HG03575 (cell line): ENCODE results near the gene VPS35L.
"Not testable (repeated sequence)": the region's sequence is repeated elsewhere in the genome, so short reads cannot be mapped to it uniquely, and the experiment has no call there.

Experiments used
- ATAC-seq: cut with Tn5 transposase; IDR thresholded peaks from one replicate; pipeline ENCODE4 v1.9.1; 2021; ENCODE audit not compliant: unreplicated experiment, insufficient number of reproducible peaks, low FRiP score; ENCODE audit errors: extremely low read depth

The VPS35L gene

DNA sequence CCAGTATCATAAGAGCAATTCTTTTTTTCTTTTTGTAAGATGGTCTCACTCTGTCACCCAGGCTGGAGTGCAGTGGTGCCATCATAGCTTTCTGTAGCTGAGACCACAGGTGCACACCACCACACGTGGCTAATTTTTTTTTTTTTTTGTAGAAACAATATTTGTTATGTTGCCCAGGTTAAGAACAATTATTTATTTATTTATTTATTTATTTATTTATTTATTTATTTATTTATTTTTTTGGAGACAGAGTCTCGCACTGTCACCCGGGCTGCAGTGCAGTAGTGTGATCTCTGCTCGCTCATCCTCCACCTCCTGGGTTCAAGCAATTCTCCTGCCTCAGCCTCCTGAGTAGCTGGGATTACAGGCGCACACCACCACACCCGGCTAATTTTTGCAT, 123.8 kb downstream of the VPS35L start:
- not testable (repeated sequence) for ATAC-seq

DNA sequence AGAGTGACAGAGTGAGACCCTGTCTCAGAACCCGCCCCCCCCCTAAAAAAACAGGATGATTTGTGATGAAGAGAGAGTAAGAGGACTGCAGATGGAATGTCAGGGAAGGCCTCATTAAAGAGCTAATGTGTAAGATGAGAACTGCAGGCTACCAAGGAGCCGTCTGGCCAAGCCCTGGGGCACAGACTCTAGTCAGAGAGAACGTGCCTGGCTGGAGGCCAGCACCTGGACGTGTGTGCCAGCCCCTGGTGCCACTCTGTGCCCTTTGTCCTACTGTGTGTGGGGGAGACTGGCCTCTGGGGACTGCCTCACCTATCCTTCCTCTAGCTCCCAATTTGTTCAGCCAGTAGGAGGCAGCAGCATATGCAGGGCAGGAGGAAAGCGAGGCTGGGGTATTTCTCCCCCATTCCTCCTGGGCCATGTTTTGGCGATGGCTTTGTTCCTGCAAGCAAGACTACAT, 125.4 kb downstream of the VPS35L start:
- ATAC-seq, result no peak

DNA sequence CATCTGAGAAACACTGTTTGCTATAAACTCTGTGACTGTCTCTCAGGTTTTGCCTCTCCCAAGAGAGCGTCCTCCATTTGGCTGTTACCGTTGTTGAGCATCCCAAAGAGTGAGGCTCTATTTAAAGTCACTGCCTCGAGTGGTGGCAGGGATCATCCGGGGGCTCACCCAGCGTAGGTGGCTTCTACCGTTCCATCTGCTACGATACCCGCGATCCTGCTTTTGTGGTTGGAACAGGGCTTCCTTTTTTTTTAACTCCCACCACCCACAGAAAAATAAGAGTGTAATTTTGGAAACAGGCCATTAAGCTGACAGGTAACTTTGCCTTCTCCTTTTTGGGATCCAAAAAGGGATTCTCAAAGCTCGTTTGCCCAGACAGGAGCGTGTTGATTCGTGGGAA, 126.1 kb downstream of the VPS35L start:
- no peak for ATAC-seq

DNA sequence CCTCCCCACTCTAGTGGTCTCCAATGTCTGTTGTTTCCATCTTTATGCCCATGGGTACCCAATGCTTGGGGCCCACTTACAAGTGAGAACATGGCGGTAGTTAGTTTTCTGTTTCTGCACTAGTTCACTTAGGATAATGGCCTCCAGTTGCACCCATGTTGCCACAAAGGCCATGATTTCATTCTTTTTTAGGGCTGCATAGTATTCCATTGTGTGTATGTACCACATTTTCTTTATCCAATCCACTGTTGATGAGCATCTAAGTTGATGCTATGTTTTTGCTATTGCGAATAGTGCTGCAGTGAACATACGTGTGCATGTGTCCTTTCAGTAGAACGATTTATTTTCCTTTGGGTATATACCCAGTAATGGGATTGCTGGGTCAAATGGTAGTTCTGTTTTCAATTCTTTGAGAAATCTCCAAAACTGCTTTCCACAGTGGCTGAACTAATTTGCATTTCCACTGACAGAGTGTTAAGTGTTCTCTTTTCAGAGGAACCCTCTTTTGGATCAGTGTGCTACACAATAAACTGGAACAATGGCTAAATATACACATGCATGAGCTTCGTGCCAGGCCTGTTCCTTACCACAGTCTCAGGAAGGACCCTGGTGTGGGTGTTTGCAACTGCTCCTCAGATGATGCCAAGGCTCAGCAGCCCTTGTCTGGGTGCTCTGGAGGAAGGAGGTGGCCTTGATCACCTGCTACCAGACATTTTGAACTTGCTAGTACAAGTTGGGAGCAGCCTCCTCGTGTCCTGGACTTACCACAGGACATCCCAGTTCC, 128.1 kb downstream of the VPS35L start:
- ATAC-seq, result no peak

DNA sequence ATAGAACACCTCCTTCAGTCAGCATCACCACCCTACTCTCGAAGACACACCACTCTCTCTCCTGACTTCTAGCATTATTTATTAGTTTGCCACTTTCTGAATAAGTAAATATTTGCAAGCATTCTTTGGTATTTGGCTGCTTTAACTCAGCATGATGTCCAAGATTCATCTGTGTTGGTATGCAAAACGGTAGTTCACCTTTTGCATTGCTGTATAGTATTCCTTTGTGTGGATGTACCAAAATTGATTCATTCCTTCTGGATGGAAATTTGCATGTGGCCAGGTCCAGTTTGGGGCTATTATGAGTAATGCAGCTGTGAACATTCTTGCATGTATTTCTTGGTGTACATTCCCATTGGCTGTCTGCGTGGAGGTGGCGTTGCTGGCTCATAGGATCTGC, 129.7 kb downstream of the VPS35L start:
- ATAC-seq, result no peak

DNA sequence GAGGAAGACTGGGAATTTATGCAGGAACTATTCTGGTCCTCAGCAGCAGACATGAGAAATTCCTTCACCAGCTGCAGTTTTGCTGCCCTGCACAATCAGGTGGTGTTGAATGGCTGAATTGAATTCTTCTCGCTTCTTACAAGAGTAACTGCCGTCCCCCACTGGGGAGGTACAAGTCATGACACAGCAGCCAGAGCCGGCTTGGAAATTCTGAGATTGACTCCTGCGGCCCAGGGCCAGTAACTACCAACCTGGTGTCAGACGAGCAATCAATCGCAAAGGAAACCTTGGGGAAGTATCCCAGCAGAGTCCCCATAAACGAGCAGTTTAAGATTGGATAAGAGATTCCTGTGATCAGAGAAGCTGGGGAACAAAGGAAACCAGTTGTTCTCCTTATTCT, 131.8 kb downstream of the VPS35L start:
- ATAC-seq, result no peak

DNA sequence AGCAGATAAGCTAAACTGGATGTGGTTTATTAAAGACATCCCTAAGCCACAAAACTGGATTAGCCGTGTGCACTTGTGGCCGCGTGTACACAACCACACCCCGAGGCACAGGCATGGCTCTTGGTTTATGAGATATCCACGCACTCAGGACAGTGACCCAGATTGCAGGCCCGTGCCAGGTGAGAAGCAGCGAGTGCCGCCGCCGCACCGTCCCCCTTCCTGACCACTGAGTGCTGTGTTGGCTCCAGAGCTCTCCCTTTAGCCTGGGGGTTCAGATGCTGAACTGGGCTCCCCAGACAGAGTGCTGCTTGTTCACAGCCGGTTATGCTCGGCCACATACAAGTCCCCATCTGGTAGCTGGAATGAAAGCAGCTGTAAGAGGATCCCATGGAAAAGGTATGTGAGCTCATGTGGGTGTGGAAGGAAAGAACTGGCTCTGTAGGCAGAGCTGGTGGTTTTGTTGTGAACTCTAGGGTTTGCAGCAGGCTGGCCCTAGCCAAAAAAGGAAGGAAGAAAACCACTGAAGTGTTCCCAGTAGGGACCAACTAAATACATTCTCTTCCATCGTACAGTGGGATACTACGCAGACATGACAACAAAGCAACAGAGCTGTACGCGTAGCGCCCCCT, 133.0 kb downstream of the VPS35L start:
- no peak for ATAC-seq

DNA sequence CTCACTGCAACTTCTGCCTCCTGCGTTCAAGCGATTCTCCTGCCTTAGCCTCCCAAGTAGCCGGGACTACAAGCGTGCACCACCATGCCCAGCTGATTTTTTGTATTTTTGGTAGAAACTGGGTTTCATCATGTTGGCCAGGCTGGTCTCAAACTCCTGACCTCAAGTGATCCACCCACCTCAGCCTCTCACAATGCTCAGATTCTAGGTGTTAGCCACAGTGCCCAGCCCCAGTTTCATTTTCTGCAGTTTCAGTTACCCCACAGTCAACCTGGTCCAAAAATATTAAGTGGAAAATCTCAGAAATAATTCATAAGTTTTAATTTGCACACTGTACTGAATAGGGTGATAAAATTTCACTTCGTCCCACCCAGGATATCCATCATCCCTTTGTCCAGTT, 133.8 kb downstream of the VPS35L start:
- ATAC-seq, result no peak

DNA sequence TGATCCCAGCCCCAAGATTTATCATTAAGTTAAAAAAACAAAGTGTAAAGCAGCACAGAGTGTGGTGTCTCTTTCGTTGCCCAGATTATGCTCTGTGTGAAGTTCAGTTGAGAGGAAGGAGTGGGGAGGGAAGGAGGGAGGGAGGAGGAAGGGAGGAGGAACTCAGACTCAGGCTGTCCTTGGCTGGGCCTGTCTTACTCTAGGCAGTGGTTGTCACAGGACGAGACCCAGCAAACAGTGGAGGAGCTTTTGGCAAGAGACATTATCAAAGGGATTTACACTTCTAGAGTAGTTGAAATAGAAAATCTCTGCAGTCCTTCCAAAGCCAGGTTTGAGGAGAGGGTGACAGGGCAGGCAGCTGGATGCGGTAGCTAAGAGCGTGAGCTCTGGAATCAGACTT, 134.7 kb downstream of the VPS35L start:
- ATAC-seq, result no peak

DNA sequence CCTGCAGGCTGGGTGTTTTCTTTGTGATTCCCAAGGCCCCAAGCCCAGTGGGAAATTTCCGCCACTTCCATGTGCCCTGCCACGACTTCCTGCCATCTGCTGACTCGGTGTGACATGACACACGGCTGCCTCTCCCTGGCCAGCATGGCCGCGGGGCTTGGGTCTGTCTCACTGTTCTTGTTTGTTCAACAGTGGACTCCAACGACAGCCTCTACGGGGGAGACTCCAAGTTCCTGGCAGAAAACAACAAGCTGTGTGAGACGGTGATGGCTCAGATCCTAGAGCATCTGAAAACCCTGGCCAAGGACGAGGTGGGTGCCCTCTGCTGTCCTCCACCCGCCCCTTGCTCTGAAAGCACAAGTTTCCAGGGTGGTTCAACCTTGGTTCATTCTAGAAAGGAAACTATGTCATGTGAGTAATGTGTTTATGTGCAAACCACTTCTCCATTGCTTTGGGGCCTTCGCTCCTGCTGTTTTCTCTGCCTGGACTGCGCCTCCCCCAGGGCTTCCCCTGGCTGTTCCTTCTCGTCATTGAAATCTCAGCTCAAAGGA, 135.7 kb downstream of the VPS35L start:
- ATAC-seq, result no peak

DNA sequence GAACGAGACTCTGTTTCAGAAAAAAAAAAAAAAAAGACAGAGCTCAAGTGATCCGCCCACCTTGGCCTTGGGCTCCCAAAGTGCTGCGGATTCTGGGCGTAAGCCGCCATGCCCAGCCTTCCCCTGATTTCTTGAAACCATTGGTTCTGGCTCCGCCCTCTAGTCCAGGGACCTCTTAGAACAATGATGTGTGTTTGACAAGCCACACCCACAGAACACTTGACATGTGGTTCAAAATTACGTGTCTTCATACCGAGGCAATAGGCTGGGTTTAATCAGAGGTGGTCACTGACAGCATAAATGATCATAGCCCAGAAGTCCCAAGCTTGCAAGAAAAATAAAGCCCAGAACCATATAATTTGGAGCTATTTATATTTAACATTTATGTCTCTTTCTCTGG, 139.5 kb downstream of the VPS35L start:
- ATAC-seq, result no peak

DNA sequence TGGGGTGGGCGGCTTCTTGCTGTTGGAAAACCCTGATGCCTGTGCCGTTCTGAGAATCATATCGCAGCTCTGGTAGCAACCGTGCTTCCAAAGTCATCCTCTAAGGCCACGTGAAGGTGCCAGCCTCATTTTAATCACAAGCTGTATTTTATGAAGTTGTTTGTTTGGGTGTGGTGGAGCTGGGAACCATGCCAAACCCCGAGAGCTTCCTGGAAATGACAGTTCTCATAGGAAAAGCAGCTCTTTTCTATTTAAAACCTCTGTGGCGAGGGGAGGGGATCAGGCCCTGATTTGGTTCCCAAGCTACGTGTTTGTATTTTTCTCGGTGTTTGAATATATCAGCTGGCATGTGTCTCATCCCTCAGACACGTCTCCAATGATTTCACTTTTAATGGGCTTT, 140.8 kb downstream of the VPS35L start:
- no peak for ATAC-seq

DNA sequence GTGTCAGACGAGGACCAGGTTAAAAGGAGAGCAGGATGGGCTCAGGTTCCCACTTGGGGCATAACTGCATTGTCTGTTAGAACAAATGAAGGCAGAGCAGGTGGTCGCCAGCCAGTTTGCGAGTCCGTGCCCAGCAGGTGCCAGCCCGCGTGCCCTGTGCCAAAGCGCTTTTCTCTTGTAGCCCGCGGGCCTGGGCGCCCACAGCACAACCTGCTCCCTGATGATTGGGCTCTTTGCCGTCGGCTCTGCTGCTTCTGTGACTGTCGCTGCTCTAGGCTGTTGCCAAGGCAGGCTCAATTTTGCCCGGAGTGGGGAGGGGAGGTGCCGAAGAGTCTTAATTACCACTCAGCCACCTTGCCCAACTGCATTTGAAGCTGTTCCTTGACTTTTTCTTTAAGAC, 141.5 kb downstream of the VPS35L start:
- ATAC-seq, result no peak

DNA sequence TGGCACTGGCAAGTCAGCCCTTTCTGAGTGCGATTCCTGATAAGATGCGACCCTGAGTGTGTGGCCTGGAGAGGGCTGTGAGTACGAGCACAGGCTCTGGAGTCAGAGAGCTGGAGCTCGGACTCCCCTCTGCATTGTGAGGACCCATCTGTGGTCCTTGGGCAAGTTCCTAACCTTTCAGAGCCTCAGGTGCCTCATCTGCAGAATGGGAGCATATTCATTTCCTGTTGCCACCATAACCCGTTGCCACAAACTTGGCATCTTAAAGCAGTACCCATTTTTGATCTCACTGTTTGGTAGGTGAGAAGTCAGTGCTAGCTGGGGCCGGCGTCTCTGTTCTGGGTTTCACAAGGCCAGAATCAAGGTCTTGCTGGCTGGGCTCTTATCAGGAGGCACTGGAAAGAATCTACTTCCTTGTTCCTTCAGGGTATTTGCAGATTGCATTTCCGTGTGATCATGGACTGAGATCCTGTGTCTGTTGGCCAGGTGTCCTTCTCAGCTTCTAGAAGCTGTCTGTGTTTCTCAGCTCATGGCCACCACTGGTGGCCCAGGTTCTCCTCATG, 142.3 kb downstream of the VPS35L start:
- no peak for ATAC-seq

DNA sequence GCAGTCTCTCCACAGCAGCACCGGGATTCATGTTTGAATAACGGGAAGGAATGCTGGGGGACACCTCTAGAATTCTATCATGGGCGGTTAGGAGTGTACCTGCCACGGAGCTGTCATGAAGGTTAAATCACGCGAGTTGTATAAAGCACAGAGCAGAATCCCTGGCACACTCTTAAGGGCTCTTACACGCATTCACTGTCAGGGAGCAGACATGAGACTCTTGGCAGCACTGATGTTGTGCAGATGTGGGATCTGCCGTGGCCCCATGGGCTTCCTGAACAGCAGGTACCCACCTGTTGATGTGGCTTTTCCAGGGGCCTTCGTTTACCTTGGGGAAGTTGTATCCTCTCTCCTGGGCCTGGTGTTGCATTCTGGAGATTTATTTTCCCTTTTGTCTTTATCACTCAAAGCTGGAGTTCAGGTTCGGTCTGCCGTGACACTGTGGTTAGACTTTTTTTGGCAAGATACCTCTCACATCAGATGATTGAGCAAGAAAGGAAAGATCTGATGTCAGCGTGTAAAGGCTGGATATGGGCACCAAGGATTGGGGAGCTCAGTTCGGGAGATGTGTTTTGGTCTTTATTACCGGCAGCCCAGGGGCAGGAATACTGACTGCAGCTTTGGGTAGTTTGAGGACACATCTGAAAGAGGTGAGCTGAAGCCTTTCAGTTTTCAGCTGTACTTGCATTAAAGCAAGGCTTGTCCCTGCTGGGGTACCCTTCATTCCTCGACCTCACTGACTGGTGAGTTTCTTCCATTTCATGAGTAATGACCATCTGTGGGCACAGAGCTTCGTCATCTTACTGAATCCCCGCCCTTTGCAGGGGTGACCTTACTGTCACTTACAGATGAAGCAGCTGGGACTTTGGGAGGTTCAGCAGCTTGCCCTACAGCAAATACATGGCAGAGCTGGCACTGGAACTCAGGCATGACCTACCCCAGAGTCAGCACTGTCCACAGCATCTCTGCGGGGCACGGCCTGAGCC, 143.3 kb downstream of the VPS35L start:
- no peak for ATAC-seq

DNA sequence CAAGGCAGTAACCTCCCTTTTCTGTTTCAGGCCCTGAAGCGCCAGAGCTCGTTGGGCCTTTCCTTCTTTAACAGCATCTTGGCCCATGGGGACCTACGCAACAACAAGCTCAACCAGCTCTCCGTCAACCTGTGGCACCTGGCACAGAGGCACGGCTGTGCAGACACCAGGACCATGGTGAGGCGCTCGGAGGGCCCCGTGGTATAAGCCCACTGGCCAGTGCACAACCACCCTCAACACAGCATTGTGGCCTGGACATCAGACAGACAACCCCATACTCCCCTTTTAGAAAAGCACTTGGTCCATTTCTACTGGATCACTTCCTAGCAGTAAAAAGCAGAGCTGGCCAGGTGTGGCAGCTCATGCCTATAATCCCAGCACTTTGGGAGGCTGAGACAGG, 144.0 kb downstream of the VPS35L start:
- ATAC-seq, result no peak

DNA sequence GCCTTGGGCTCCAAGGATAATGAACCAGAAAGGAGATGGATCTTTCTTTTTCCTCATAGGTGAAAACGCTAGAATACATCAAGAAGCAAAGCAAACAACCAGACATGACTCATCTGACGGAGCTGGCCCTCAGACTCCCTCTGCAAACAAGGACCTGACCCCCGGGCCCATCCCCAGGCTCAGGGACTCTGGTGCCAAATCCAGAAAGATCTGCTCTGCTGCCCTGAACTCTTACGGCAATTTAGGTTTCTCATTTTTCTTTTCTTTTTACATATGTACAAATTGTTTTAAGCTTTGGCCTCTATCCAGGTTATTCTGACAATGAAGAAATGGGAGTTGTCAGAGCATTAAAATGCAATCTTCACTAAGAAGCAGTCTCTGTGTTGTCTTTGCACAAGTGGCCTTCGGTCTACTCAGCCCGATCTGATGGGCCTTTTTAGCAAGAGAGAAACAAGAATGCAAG, 144.8 kb downstream of the VPS35L start:
- no peak for ATAC-seq

DNA sequence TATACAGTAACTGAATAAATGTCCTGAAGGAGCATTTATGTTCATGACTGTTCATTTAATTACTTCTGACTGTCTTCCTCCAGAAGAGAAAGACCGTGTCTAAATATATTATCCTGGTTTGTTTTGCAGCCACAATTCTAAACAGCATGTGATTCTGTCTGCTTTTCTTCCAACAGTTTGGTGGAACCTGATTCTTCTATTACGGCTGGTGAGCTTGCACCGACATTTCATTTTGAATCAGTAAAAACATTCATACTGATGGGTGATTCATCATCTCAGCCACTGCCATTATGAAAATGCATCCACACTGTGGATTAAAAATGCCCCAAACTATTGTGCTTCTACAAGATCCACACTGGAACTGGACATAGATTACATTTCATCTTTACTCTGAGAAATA, 145.6 kb downstream of the VPS35L start:
- ATAC-seq, result no peak
